ENCODE data around the gene ANKLE2.
"Not testable (repeated sequence)": the region's sequence is repeated elsewhere in the genome, so short reads cannot be mapped to it uniquely, and the experiment has no call there.

The ANKLE2 gene

GRCh38 chr12:132764231-132764630 lies 2.6 kb upstream of the ANKLE2 start:
- no peak overlapping the region for H3K4me3 ChIP-seq (ENCODE audit: low read length)
- no peak overlapping the region for H3K9ac ChIP-seq (ENCODE audit: low read depth, low read length)
- peaks cover 6% of the 10 kb centered on the region for H3K36me3 ChIP-seq (ENCODE audit: insufficient read depth, low read length)
- peaks cover 4% of the 10 kb centered on the region; the same call in 1 of the 2 replicates for H3K4me1 ChIP-seq (ENCODE audit: insufficient read depth, low read length)
- H3K27ac ChIP-seq (ENCODE audit: low read depth, low read length) = no peak overlapping the region
- H3K9me3 ChIP-seq (ENCODE audit: insufficient read depth, low read depth, low read length) = no peaks in the 10 kb centered on the region
- no peaks in the 10 kb centered on the region for H3K27me3 ChIP-seq (ENCODE audit: insufficient read depth, low read length)
- WGBS = 95% methylated on average over 20 of the region's 20 CpGs

- peak overlapping the region; percentile 94 for H3K4me3 ChIP-seq (ENCODE audit: low read length)
- H3K27ac ChIP-seq (ENCODE audit: low read depth, low read length) = peak overlapping the region; percentile 96
- H3K36me3 ChIP-seq (ENCODE audit: insufficient read depth, low read length) = peaks cover 16% of the 10 kb centered on the region
- peak overlapping the region; percentile 92 for H3K9ac ChIP-seq (ENCODE audit: low read depth, low read length)
- whole genome bisulfite sequencing = under 1% methylated on average over 89 of the region's 89 CpGs
- H3K27me3 ChIP-seq (ENCODE audit: insufficient read depth, low read length) = no peaks in the 10 kb centered on the region
- peaks cover 4% of the 10 kb centered on the region; the same call in 1 of the 2 replicates for H3K4me1 ChIP-seq (ENCODE audit: insufficient read depth, low read length)
- H3K9me3 ChIP-seq (ENCODE audit: insufficient read depth, low read depth, low read length) = no peaks in the 10 kb centered on the region
Observed at GRCh38 chr12:132761921-132762583, 420 bp upstream of the ANKLE2 start.

GRCh38 chr12:132759359-132759758 lies 2.3 kb downstream of the ANKLE2 start:
- H3K4me1 ChIP-seq (ENCODE audit: insufficient read depth, low read length) = peaks cover 4% of the 10 kb centered on the region; the same call in 1 of the 2 replicates
- H3K27me3 ChIP-seq (ENCODE audit: insufficient read depth, low read length) = no peaks in the 10 kb centered on the region
- H3K27ac ChIP-seq (ENCODE audit: low read depth, low read length) = no peak overlapping the region
- H3K9me3 ChIP-seq (ENCODE audit: insufficient read depth, low read depth, low read length) = no peaks in the 10 kb centered on the region
- peaks cover 29% of the 10 kb centered on the region for H3K36me3 ChIP-seq (ENCODE audit: insufficient read depth, low read length)
- WGBS = 95% methylated on average over 5 of the region's 8 CpGs
- no peak overlapping the region for H3K9ac ChIP-seq (ENCODE audit: low read depth, low read length)
- no peak overlapping the region for H3K4me3 ChIP-seq (ENCODE audit: low read length)

- H3K27ac ChIP-seq (ENCODE audit: low read depth, low read length); H3K9me3 ChIP-seq (ENCODE audit: insufficient read depth, low read depth, low read length); H3K27me3 ChIP-seq (ENCODE audit: insufficient read depth, low read length); H3K9ac ChIP-seq (ENCODE audit: low read depth, low read length); H3K4me1 ChIP-seq (ENCODE audit: insufficient read depth, low read length); H3K4me3 ChIP-seq (ENCODE audit: low read length): not testable (repeated sequence)
- WGBS = 93% methylated on average over 20 of the region's 28 CpGs
- H3K36me3 ChIP-seq (ENCODE audit: insufficient read depth, low read length) = peaks cover 34% of the 10 kb centered on the region
Observed at GRCh38 chr12:132758825-132759224, 2.8 kb downstream of the ANKLE2 start.

- Histone ChIP-seq H3K27ac (ENCODE audit: low read depth, low read length) (no peak overlapping the region), H3K9me3 (ENCODE audit: insufficient read depth, low read depth, low read length) (no peaks in the 10 kb centered on the region), H3K27me3 (ENCODE audit: insufficient read depth, low read length) (no peaks in the 10 kb centered on the region), H3K4me3 (ENCODE audit: low read length) (no peak overlapping the region), H3K36me3 (ENCODE audit: insufficient read depth, low read length) (peaks cover 74% of the 10 kb centered on the region), H3K4me1 (ENCODE audit: insufficient read depth, low read length) (no peaks in the 10 kb centered on the region), H3K9ac (ENCODE audit: low read depth, low read length) (no peak overlapping the region)
- WGBS = 92% methylated on average over 14 of the region's 14 CpGs
Observed at GRCh38 chr12:132754160-132754932, 7.3 kb downstream of the ANKLE2 start.

GRCh38 chr12:132753670-132754069 lies 8.0 kb downstream of the ANKLE2 start:
- peaks cover 77% of the 10 kb centered on the region for H3K36me3 ChIP-seq (ENCODE audit: insufficient read depth, low read length)

GRCh38 chr12:132748319-132748718 lies 13.3 kb downstream of the ANKLE2 start:
- no peaks in the 10 kb centered on the region for H3K9me3 ChIP-seq (ENCODE audit: insufficient read depth, low read depth, low read length)
- H3K4me1 ChIP-seq (ENCODE audit: insufficient read depth, low read length) = no peaks in the 10 kb centered on the region
- H3K9ac ChIP-seq (ENCODE audit: low read depth, low read length) = no peak overlapping the region
- peaks cover 98% of the 10 kb centered on the region for H3K36me3 ChIP-seq (ENCODE audit: insufficient read depth, low read length)
- H3K4me3 ChIP-seq (ENCODE audit: low read length) = no peak overlapping the region
- H3K27ac ChIP-seq (ENCODE audit: low read depth, low read length) = no peak overlapping the region
- H3K27me3 ChIP-seq (ENCODE audit: insufficient read depth, low read length) = no peaks in the 10 kb centered on the region
- WGBS = 92% methylated on average over 10 of the region's 10 CpGs

More at GRCh38 chr12:132753670-132754069, 8.0 kb downstream of the ANKLE2 start:
- over 99% methylated on average over 7 of the region's 7 CpGs for WGBS
- not testable (repeated sequence) for H3K4me3 ChIP-seq (ENCODE audit: low read length); H3K9ac ChIP-seq (ENCODE audit: low read depth, low read length); H3K9me3 ChIP-seq (ENCODE audit: insufficient read depth, low read depth, low read length); H3K27ac ChIP-seq (ENCODE audit: low read depth, low read length); H3K27me3 ChIP-seq (ENCODE audit: insufficient read depth, low read length); H3K4me1 ChIP-seq (ENCODE audit: insufficient read depth, low read length)

- no peaks in the 10 kb centered on the region for H3K4me1 ChIP-seq (ENCODE audit: insufficient read depth, low read length)
- H3K9ac ChIP-seq (ENCODE audit: low read depth, low read length) = no peak overlapping the region
- H3K9me3 ChIP-seq (ENCODE audit: insufficient read depth, low read depth, low read length) = no peaks in the 10 kb centered on the region
- no peak overlapping the region for H3K27ac ChIP-seq (ENCODE audit: low read depth, low read length)
- 96% methylated on average over 22 of the region's 22 CpGs for WGBS
- no peaks in the 10 kb centered on the region for H3K27me3 ChIP-seq (ENCODE audit: insufficient read depth, low read length)
- no peak overlapping the region for H3K4me3 ChIP-seq (ENCODE audit: low read length)
- H3K36me3 ChIP-seq (ENCODE audit: insufficient read depth, low read length) = peaks cover 98% of the 10 kb centered on the region
Observed at GRCh38 chr12:132747896-132748295, 13.7 kb downstream of the ANKLE2 start.

- H3K36me3 ChIP-seq (ENCODE audit: insufficient read depth, low read length) = peaks cover 98% of the 10 kb centered on the region
- H3K4me1 ChIP-seq (ENCODE audit: insufficient read depth, low read length) = no peaks in the 10 kb centered on the region
- no peaks in the 10 kb centered on the region for H3K27me3 ChIP-seq (ENCODE audit: insufficient read depth, low read length)
- H3K9ac ChIP-seq (ENCODE audit: low read depth, low read length) = no peak overlapping the region
- WGBS = 99% methylated on average over 11 of the region's 11 CpGs
- H3K4me3 ChIP-seq (ENCODE audit: low read length) = no peak overlapping the region
- no peaks in the 10 kb centered on the region for H3K9me3 ChIP-seq (ENCODE audit: insufficient read depth, low read depth, low read length)
- H3K27ac ChIP-seq (ENCODE audit: low read depth, low read length) = no peak overlapping the region
Observed at GRCh38 chr12:132747395-132747794, 14.2 kb downstream of the ANKLE2 start.

- Histone ChIP-seq H3K4me1 (ENCODE audit: insufficient read depth, low read length) (no peaks in the 10 kb centered on the region), H3K36me3 (ENCODE audit: insufficient read depth, low read length) (peaks cover 98% of the 10 kb centered on the region), H3K27ac (ENCODE audit: low read depth, low read length) (no peak overlapping the region), H3K9ac (ENCODE audit: low read depth, low read length) (no peak overlapping the region), H3K27me3 (ENCODE audit: insufficient read depth, low read length) (no peaks in the 10 kb centered on the region), H3K9me3 (ENCODE audit: insufficient read depth, low read depth, low read length) (no peaks in the 10 kb centered on the region), H3K4me3 (ENCODE audit: low read length) (no peak overlapping the region)
- 97% methylated on average over 2 of the region's 3 CpGs for WGBS
Observed at GRCh38 chr12:132746613-132747012, 15.0 kb downstream of the ANKLE2 start.

GRCh38 chr12:132743831-132744230 lies 17.8 kb downstream of the ANKLE2 start:
- Histone ChIP-seq H3K4me3 (ENCODE audit: low read length) (no peak overlapping the region), H3K9me3 (ENCODE audit: insufficient read depth, low read depth, low read length) (no peaks in the 10 kb centered on the region), H3K4me1 (ENCODE audit: insufficient read depth, low read length) (no peaks in the 10 kb centered on the region), H3K27me3 (ENCODE audit: insufficient read depth, low read length) (no peaks in the 10 kb centered on the region), H3K9ac (ENCODE audit: low read depth, low read length) (no peak overlapping the region), H3K36me3 (ENCODE audit: insufficient read depth, low read length) (peaks cover 98% of the 10 kb centered on the region), H3K27ac (ENCODE audit: low read depth, low read length) (no peak overlapping the region)
- WGBS = 94% methylated on average over 13 of the region's 13 CpGs

Data from HUES64 (cell line).